Hepatocyte (in vitro differentiated cells): ENCODE data around the gene STKLD1.

Experiments
- CTCF ChIP-seq: fragments of 200-600 bp; sonication (generic); IDR thresholded peaks from 2 replicates; pipeline ENCODE4 v1.5.1; 2016; ENCODE audit warnings: antibody characterized with exemption, mild to moderate bottlenecking; ENCODE audit not compliant: poor library complexity
- EZH2 ChIP-seq: fragments of 200-600 bp; sonication (generic); IDR thresholded peaks from 2 replicates; pipeline ENCODE4 v1.6.1; 2016; ENCODE audit warnings: antibody characterized with exemption, mild to moderate bottlenecking, borderline replicate concordance

GRCh38 chr9:133389562-133389961, 13.4 kb downstream of the STKLD1 start:
- no peak for TF ChIP-seq CTCF
- no peak for TF ChIP-seq EZH2
